Caco-2 (cell line): ENCODE data around the gene SORT1. TPM values are rescaled to one million over a fixed set of nuclear protein-coding genes. Genes with fewer than 3 reads are reported as not detected.
"Not testable (repeated sequence)": the region's sequence is repeated elsewhere in the genome, so short reads cannot be mapped to it uniquely, and the experiment has no call there.

ENCODE experiments used
- BruUV-seq: library from RNA; stranded (reverse); fragments of 400-500 nt; replicated peaks from 2 replicates; lab custom pipeline; 2021; lab: Mats Ljungman, UMichigan
- CTCF ChIA-PET: fragments of 300-600 bp; sonication (Branson Sonifier 250); formaldehyde crosslinking; loops from one replicate; lab custom pipeline; 2022; ENCODE audit warnings: antibody characterized with exemption; lab: Charles Lee
- POLR2A ChIA-PET: fragments of 300-600 bp; sonication (Branson Sonifier 250); formaldehyde crosslinking; loops from one replicate; lab custom pipeline; 2022; ENCODE audit warnings: antibody characterized with exemption; lab: Charles Lee
- DNase-seq, 2 experiments: peaks; one replicate each; pipeline versions ENCODE4 v3.0.0 to v3.0.0-alpha.2; 2020 to 2022
- H3K27me3 ChIP-seq: replicated peaks from 2 replicates; pipeline ENCODE4 v1.6.0; 2011; ENCODE audit warnings: low read length; ENCODE audit not compliant: control insufficient read depth, insufficient read depth
- H3K36me3 ChIP-seq: 2 replicates; pipeline ENCODE4 v1.5.1; 2011; ENCODE audit warnings: low read length; ENCODE audit not compliant: control insufficient read depth, insufficient read depth
- H3K4me1 ChIP-seq: fragments of 250-450 bp; sonication (Bioruptor Pico); 2 replicates; pipeline ENCODE4 v1.5.1; 2020; ENCODE audit warnings: mild to moderate bottlenecking
- H3K4me3 ChIP-seq: 2 replicates; pipeline ENCODE4 v1.5.1; 2011; ENCODE audit warnings: low read depth, mild to moderate bottlenecking, control low read depth, low read length
- H3K9me3 ChIP-seq: fragments of 250-450 bp; sonication (Bioruptor Pico); 2 replicates; pipeline ENCODE4 v1.5.1; 2020; ENCODE audit warnings: mild to moderate bottlenecking, moderate library complexity
- H3K27ac Mint-ChIP-seq: one replicate; pipeline ENCODE4 v1.8.0; 2022; ENCODE audit warnings: mixed read lengths; ENCODE audit not compliant: unreplicated experiment
- H3K27me3 Mint-ChIP-seq: one replicate; pipeline ENCODE4 v1.8.0; 2022; ENCODE audit warnings: mixed read lengths; ENCODE audit not compliant: insufficient read depth, unreplicated experiment
- H3K36me3 Mint-ChIP-seq: one replicate; pipeline ENCODE4 v1.8.0; 2022; ENCODE audit warnings: mild to moderate bottlenecking, mixed read lengths; ENCODE audit not compliant: insufficient read depth, unreplicated experiment
- H3K4me1 Mint-ChIP-seq: one replicate; pipeline ENCODE4 v1.8.0; 2022; ENCODE audit warnings: low read depth, mixed read lengths; ENCODE audit not compliant: unreplicated experiment
- H3K4me3 Mint-ChIP-seq: one replicate; pipeline ENCODE4 v1.8.0; 2022; ENCODE audit warnings: mild to moderate bottlenecking, moderate library complexity, mixed read lengths; ENCODE audit not compliant: unreplicated experiment
- H3K9me3 Mint-ChIP-seq: one replicate; pipeline ENCODE4 v1.8.0; 2022; ENCODE audit warnings: mixed read lengths; ENCODE audit not compliant: unreplicated experiment
- intact Hi-C: fragments of 100-400 bp; cut with micrococcal nuclease; formaldehyde crosslinking; loops from one replicate; pipeline ENCODE4 v1.10.0; 2022; ENCODE audit not compliant: unreplicated experiment
- total RNA-seq: library from RNA; stranded (reverse); gene quantifications from 2 replicates; pipeline ENCODE4 v1.2.3, GENCODE V29; 2022
- TF ChIP-seq, protein P1 (sequence below), 2 experiments: fragments of 200-600 bp in 1 of 2; IDR thresholded peaks; 1 replicate in 1 of 2; 2 replicates in 1 of 2; pipeline versions ENCODE4 v1.5.1 to v1.8.0; 2011 to 2022; ENCODE audit warnings: antibody characterized with exemption in 1 of 2, control low read depth in 1 of 2, inconsistent platforms in 1 of 2, low read depth in 1 of 2, low read length in 1 of 2, mild to moderate bottlenecking in 1 of 2, moderate library complexity in 1 of 2; ENCODE audit not compliant: insufficient read depth in 1 of 2, severe bottlenecking in 1 of 2, unreplicated experiment in 1 of 2

Gene SORT1
- total RNA-seq, 1 experiment from 2014 or later, result 67.1 TPM

DNA sequence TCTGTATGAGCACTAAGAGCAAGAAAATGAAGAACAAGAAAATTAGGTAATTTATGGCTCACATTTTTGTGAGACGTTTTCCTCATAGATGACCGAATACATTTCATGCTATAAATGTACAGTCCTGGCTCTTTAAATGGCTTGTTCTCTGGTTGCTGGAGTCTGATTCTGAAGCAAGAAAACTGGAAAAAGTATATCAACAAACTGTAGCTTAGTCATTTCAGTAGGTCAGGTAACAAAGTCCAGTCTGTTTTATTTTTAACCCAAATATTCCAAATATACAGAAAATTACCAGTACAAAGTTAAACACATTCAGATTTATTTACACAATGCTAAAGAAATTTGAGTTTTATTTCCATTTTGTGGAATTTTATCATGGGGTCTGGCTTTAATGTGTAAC is 88.4 kb downstream of the SORT1 start:
- peaks cover 17% of the 10 kb centered on the region for H3K36me3 Mint-ChIP-seq
- H3K9me3 ChIP-seq, result no peaks in the 10 kb centered on the region
- no peaks in the 10 kb centered on the region for H3K27me3 Mint-ChIP-seq
- no peak for DNase-seq
- no peaks in the 10 kb centered on the region for H3K4me1 ChIP-seq
- no peaks in the 10 kb centered on the region for H3K9me3 Mint-ChIP-seq
- ChIA-PET CTCF (no interaction called here), POLR2A (no interaction called here)
- no peaks in the 10 kb centered on the region for H3K27me3 ChIP-seq
- H3K27ac Mint-ChIP-seq, result no peak overlapping the region
- TF ChIP-seq, protein P1, sequence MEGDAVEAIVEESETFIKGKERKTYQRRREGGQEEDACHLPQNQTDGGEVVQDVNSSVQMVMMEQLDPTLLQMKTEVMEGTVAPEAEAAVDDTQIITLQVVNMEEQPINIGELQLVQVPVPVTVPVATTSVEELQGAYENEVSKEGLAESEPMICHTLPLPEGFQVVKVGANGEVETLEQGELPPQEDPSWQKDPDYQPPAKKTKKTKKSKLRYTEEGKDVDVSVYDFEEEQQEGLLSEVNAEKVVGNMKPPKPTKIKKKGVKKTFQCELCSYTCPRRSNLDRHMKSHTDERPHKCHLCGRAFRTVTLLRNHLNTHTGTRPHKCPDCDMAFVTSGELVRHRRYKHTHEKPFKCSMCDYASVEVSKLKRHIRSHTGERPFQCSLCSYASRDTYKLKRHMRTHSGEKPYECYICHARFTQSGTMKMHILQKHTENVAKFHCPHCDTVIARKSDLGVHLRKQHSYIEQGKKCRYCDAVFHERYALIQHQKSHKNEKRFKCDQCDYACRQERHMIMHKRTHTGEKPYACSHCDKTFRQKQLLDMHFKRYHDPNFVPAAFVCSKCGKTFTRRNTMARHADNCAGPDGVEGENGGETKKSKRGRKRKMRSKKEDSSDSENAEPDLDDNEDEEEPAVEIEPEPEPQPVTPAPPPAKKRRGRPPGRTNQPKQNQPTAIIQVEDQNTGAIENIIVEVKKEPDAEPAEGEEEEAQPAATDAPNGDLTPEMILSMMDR (IDR thresholded peaks at IDR 0.05; ENCODE audit: insufficient read depth in 1 of 2, low read depth in 1 of 2, low read length in 1 of 2, severe bottlenecking in 1 of 2, unreplicated experiment in 1 of 2), result no peak
- H3K4me3 Mint-ChIP-seq, result no peak overlapping the region
- H3K4me1 Mint-ChIP-seq, result no peaks in the 10 kb centered on the region
- H3K36me3 ChIP-seq, result no peaks in the 10 kb centered on the region
- intact Hi-C loops, result no loop called here
- no TSS peak for BruUV-seq
- H3K4me3 ChIP-seq, result no peak overlapping the region

DNA sequence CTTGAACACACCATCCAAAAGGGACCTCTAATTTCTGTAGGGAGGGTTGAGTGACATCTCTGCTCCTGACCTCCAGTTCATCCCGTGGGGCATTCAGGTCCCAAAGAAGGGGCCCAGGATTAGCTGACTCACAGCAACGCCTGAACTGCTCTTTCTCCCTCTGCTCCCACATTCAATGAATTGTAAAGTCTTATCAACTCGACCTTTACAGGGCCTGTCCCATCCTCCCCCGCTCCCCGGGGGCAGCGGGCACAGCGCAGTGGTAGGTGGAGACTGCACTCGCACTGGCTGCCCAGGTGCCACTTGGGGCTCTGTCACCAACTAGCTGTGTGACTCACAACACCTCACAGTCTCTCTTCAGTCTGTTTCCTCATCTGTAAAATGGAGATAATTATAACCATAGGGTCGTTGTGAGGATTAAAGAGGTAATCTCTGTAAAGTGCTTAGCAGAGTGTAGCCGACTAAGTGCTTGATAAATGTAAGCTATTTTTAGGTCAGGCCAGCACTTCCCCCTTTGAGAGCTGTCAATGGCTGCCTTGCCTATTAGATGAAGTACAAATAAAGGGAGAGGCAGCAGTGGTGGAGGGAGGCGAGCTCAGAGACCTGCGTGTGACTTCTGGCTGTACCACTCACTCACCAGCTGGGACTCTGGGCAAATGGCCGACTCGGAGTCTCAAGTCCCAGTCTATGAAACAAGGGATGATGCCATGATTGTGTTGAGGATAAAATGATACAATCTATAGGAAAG is 90.3 kb downstream of the SORT1 start:
- Histone ChIP-seq H3K27me3 (no peaks in the 10 kb centered on the region), H3K9me3 (no peaks in the 10 kb centered on the region), H3K4me3 (no peak overlapping the region), H3K36me3 (no peaks in the 10 kb centered on the region), H3K4me1 (no peaks in the 10 kb centered on the region)
- H3K9me3 Mint-ChIP-seq, result no peaks in the 10 kb centered on the region
- H3K36me3 Mint-ChIP-seq, result peaks cover 12% of the 10 kb centered on the region
- ChIA-PET CTCF (interaction anchor here (0.7 to 1.3 kb wide), 2 partner anchors 30 to 35 kb away, joined by 4 read pairs; no protein-coding TSS in a partner anchor), POLR2A (no interaction called here)
- H3K4me1 Mint-ChIP-seq, result no peaks in the 10 kb centered on the region
- DNase-seq, result no peak
- no peak overlapping the region for H3K27ac Mint-ChIP-seq
- TF ChIP-seq, protein P1 (IDR thresholded peaks at IDR 0.05; ENCODE audit: insufficient read depth in 1 of 2, low read depth in 1 of 2, low read length in 1 of 2, severe bottlenecking in 1 of 2, unreplicated experiment in 1 of 2), result no peak
- intact Hi-C loops, result no loop called here
- no TSS peak for BruUV-seq
- no peak overlapping the region for H3K4me3 Mint-ChIP-seq
- H3K27me3 Mint-ChIP-seq, result no peaks in the 10 kb centered on the region

DNA sequence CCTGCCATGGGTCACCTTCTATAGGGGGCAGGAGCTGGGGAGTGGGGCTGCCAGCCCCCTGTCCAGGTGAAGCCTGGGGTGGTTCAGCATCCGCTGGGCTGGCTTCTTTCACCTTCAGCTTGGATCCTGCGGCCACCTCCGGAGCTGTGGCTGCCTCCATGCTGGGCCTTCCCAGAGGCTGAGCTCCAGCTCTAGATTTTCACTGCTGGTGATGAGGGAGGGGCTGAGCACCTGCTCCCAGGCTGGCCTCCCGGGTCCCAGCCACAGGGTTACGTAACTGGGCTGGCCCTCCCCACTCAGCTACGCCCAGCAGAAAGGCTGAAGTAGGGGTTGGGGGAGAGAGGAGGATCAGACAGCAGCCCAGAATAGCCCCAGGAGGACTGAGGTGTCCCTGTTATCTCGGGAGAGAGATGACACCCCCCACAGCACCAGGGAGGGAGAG is 90.9 kb downstream of the SORT1 start, which contains the start of gene MYBPHL:
Gene MYBPHL (minus strand): TSS at position 180 of the 442 bp plus-strand sequence. CDS start 20 bp downstream, at position 160.
- Mint-ChIP-seq H3K36me3 (peaks cover 11% of the 10 kb centered on the region), H3K4me3 (no peak within 1 kb of the TSS), H3K4me1 (no peaks in the 10 kb centered on the region), H3K27me3 (no peaks in the 10 kb centered on the region), H3K9me3 (no peaks in the 10 kb centered on the region), H3K27ac (no peak within 1 kb of the TSS)
- TF ChIP-seq, protein P1 (IDR thresholded peaks at IDR 0.05; ENCODE audit: insufficient read depth in 1 of 2, low read depth in 1 of 2, low read length in 1 of 2, severe bottlenecking in 1 of 2, unreplicated experiment in 1 of 2), result no peak
- Histone ChIP-seq H3K36me3 (no peaks in the 10 kb centered on the region), H3K4me3 (no peak within 1 kb of the TSS), H3K4me1 (no peaks in the 10 kb centered on the region), H3K9me3 (no peaks in the 10 kb centered on the region), H3K27me3 (no peaks in the 10 kb centered on the region)
- BruUV-seq, result no TSS peak
- no peak for DNase-seq
- intact Hi-C loops, result no loop called here
- ChIA-PET POLR2A (no interaction called here), CTCF (interaction anchor here (0.7 to 1.3 kb wide), 2 partner anchors 29 to 34 kb away, joined by 4 read pairs; no protein-coding TSS in a partner anchor)

DNA sequence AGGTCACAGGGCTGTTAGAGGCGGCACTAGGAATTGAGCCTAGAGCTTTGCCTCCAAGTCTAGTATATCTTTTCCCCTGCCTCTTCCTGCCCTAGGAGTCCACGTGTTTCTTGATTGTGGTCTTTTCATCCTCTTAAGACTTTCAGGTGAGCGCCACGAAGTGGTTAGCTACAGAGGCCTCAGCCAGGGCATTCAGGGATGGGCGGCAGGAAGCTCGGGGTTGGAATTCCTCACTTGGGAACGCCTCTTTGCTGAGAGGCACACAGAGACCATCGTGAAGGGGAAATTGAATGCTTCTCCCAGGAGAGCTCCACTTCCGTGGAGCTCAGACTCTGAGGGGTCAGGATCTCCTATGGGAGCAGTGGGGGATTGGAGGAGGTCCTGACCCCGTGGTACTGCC is 91.7 kb downstream of the SORT1 start:
- DNase-seq, H3K27me3 ChIP-seq, H3K4me3 Mint-ChIP-seq, CTCF ChIA-PET, H3K9me3 Mint-ChIP-seq, H3K27ac Mint-ChIP-seq, H3K4me1 Mint-ChIP-seq, intact Hi-C loops, BruUV-seq, H3K4me3 ChIP-seq, POLR2A ChIA-PET, H3K27me3 Mint-ChIP-seq, H3K36me3 ChIP-seq, H3K4me1 ChIP-seq, H3K9me3 ChIP-seq, H3K36me3 Mint-ChIP-seq: not testable (repeated sequence)
